SW480 (cell line): ENCODE measurements around the gene BLOC1S4.
"Not testable (repeated sequence)": the region's sequence is repeated elsewhere in the genome, so short reads cannot be mapped to it uniquely, and the experiment has no call there.

Source experiments
- DNase-seq: peaks from one replicate; pipeline ENCODE4 v3.0.0-alpha.2; 2016; ENCODE audit warnings: low spot score

BLOC1S4 gene, protein sequence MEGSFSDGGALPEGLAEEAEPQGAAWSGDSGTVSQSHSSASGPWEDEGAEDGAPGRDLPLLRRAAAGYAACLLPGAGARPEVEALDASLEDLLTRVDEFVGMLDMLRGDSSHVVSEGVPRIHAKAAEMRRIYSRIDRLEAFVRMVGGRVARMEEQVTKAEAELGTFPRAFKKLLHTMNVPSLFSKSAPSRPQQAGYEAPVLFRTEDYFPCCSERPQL

DNA sequence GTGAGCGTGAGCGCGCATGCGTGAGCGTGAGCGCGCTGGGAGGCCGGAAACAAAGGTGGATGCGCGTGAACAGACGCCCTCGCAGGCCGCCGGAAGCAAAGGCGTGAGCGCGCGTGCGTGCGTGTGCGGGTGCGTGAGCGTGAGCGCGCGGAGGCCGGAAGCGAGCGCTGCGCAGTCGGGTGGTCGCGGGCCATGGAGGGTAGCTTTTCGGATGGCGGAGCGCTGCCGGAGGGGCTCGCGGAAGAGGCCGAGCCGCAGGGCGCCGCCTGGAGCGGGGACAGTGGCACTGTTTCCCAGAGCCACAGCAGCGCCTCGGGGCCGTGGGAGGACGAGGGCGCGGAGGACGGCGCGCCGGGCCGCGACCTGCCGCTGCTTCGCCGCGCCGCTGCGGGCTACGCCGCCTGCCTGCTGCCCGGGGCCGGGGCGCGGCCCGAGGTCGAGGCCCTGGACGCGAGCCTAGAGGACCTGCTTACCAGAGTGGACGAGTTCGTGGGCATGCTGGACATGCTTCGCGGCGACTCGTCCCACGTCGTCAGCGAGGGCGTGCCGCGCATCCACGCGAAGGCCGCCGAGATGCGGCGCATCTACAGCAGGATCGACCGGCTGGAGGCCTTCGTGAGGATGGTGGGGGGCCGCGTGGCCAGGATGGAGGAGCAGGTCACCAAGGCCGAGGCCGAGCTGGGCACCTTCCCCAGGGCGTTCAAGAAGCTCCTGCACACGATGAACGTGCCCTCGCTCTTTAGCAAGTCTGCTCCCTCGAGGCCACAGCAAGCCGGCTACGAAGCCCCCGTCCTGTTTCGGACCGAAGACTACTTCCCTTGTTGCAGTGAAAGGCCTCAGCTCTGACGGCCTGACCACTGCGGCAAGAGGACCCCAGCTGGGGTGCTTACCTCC, at the start of gene BLOC1S4:
Gene BLOC1S4 (plus strand): TSS at position 157 of the 894 bp plus-strand sequence. CDS start 36 bp downstream, at position 193.
- DNase-seq = peak; percentile 74

DNA sequence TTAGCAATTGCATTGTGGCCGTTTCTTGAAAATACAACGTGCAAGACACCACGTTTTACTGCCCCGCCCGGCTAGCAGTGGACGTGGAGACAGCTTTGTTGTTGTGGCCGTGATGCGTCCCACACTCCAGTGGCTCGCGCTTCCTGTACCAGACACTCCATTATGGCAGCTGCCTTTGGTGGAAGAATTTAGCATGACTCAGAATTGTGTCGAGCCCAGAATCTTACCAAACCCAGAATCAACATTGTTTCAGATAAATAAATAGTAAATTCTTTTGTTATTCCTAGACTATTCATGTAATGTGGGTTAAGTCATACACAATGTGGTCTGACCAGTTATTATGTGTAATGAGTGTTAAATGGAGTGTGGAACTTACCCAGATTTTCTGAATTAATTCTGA, 47.6 kb upstream of the BLOC1S4 start:
- no peak for DNase-seq

DNA sequence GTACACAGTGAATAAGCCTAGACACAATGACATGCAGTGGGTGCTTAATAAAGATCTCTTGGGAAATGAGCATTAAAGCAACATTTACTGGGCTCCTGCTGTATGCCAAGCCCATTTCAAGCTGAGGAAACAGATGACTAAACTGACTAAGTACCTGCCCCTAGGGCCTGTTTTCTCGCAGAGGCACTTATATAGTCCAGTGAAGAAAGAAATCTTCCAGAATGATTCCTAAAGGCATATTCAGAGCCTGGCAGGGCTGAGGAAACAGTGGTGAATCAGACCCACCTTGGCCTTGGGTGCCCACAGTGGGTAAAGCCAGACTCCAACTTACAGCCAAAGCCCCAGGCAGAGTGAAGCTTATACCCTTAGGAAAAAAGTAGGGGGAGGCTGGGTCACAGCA, 44.3 kb upstream of the BLOC1S4 start:
- DNase-seq = no peak

DNA sequence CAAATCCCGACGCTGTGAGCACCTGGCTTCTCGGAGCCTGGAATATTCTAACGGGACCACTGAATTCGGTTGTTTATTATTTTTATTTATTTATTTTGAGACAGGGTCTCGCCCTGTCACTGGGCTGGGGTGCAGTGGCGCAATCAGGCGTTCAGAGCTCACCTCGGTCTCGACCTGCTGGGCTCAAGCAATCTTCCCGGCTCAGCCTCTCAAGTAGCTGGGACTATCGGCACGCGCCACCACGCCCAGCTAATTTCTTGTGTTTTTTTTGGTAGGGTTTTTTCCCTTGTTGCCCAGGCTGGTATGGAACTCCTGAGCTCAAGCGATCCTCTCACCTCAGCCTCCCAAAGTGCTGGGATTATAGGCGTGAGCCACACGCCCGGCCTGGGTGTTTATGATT, 43.8 kb upstream of the BLOC1S4 start:
- DNase-seq = no peak

DNA sequence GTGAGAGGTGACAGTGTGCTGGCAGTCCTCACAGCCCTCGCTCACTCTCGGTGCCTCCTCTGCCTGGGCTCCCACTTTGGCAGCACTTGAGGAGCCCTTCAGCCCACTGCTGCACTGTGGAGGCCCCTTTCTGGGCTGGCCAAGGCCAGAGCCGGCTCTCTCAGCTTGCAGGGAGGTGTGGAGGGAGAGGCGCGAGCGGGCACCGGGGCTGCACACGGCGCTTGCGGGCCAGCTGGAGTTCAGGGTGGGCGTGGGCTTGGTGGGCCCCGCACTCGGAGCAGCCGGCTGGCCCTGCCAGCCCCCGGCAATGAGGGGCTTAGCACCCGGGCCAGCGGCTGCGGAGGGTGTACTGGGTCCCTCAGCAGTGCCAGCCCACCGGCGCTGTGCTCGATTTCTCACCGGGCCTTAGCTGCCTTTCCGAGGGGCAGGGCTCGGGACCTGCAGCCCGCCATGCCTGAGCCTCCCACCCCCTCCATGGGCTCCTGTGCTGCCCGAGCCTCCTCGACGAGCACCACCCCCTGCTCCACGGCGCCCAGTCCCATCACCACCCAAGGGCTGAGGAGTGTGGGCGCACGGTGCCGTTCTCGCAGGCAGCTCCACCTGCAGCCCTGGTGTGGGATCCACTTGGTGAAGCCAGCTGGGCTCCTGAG, 43.3 kb upstream of the BLOC1S4 start:
- not testable (repeated sequence) for DNase-seq

DNA sequence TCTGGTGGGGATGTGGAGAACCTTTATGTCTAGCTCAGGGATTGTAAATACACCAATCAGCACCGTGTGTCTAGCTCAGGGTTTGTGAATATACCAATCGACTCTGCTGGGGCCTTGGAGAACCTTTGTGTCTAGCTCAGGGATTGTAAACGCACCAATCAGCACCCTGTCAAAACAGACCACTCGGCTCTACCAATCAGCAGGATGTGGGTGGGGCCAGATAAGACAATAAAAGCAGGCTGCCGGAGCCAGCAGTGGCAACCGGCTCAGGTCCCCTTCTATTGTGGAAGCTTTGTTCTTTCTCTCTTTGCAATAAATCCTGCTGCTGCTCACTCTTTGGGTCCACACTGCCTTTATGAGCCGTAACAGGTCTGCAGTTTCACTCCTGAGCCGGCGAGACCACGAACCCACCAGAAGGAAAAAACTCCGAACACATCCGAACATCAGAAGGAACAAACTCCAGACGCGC, 42.7 kb upstream of the BLOC1S4 start:
- DNase-seq = peak; percentile 50

DNA sequence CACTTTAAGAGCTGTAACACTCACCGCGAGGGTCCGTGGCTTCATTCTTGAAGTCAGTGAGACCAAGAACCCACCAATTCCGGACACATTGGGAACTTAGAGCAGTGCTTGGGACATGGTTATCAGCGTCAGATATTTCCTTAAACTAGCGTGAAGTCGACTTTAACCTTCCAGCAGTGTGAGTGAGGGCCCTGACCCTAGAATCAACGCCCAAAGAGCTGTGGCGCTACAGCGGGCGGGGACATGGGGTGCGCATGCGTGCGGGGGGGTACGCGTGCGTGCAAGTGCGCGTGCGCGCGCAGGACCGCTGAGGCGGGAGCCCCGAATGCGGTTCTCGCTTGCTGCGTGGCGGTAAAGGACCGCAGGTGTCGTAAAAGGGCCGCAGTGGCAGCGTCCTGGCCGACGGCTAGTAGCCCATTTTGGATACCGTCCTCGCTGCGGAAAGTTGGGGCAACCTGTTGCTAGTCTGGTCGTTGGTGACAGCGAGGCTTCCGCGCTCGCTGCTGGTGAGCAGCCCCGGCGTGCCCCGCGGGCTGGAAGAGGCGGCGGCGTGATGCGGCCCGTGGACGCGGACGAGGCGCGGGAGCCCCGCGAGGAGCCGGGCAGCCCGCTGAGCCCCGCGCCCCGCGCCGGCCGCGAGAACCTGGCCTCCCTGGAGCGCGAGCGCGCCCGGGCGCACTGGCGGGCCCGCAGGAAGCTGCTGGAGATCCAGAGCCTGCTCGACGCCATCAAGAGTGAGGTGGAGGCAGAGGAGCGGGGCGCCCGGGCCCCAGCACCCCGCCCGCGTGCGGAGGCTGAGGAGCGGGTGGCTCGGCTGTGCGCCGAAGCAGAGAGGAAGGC, 42.1 kb upstream of the BLOC1S4 start:
- peak; percentile 92 for DNase-seq

DNA sequence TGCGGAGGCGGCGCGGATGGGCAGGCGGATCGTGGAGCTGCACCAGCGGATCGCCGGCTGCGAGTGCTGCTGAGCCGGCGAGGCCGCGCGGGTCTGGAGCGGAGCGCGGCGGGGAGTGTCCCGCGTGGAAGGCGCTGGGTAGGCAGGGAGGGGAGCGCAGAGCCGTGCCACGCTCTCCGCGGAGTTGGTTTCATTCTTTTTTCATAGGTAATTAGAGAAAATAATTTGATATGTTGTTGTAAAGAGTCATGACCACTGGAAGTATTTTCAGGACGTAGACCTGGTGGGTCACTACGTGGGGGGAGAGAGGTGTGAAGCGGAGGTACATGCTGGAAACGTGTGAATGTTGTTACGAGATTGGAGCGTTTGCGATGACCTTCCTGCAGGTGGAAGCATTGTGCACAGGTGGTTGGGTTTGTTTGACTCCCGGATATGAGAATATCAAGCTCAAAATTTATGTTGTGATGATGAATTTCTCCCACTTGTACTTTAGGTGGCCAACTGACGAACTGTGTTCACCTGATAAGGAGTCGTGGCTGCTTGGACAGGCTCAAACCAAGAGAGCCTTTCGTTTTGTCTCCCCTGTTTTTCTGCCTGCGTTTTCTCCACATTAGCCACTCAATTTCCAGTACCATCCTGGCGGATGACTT, 41.3 kb upstream of the BLOC1S4 start:
- peak; percentile 73 for DNase-seq

DNA sequence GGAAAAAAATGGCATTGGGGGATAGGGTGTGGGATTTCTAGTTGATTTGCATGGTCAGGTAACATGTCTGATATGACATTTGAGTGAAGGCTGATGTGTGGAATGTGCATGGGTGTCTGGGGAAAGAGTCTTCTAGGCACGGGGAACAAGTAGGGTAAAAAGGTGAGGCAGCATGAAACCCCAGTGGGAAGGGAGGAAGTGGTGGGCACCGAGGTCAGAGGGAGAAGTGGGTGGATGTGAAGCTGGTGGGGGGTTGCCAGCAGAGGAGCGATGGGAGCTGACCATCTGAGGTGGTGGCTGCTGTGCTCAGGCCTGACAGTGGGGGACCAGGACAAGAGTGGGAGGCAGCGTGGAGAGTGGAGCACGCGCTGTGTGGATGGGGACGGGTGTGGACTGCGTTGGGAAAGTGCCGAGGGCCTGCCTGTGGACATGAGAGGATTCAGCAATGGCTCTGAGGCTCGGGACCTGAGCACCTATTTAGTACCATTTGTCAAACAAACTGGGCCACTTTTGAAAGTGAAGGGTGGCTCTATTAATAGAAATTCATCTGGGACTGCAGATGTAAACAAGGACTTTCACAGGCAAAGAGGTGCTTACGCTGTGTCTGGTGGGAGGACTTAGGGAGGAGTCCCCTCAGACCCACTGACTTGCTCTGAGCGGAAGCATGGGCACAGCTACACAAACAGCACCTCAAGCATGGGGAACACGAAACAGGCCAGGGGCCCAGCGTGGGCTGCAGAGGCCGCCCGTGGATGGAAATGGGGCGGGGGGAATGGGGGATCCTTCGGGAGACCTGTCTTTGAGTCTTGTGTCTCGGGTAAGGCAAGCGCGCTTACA, 39.0 kb upstream of the BLOC1S4 start:
- no peak for DNase-seq

DNA sequence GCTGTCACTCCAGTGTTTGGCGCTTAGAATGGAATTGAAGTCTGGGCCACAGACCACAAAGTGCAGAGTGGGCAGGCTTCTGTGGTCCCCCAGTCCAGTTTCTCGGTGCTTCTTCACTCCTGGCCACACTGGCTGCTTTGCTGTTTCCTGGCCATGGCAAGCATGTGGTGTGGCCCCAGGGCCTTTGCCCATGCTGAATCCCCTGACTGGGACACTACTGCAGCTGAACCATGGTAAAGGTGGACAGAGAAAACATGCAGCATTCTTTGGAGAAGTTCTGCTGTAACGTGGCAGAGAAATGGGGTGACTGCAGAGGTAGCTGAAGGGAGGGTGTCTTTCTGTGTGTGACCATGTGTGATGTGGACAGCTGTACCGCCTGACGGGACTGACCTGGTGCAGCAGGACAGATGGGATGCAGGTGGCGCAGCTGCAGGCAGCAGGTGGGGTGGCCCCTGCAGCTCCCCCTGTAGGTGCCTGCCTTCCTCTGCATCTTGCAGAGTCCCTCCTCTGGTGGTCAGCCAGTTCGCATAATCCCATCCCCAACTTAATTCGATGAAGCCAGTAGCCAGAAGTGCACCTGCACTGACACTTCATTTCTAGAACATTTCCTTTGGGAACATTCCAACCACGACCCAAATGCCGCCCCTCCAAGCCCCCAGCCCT, 35.5 kb upstream of the BLOC1S4 start:
- peak; percentile 12 for DNase-seq

DNA sequence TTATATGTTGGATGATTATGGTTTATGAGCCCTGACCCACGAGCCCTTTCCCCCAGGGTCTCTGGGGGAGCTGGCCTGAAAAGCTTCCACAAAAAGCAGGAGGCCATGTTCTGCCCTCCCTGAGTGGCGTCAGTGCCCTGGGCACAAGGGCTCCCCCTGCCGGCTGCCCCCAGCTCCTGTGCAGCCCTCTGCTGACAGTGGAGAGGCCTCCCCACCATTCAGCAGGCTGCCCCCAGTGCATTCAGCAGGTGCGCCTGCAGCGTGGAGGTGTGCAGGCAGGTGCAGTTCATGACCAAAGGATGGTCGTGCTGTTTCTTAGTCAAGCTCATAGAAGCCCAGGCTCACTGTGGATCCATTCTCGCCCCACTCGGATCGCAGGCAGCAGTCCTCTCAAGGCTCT, 34.8 kb upstream of the BLOC1S4 start:
- no peak for DNase-seq

DNA sequence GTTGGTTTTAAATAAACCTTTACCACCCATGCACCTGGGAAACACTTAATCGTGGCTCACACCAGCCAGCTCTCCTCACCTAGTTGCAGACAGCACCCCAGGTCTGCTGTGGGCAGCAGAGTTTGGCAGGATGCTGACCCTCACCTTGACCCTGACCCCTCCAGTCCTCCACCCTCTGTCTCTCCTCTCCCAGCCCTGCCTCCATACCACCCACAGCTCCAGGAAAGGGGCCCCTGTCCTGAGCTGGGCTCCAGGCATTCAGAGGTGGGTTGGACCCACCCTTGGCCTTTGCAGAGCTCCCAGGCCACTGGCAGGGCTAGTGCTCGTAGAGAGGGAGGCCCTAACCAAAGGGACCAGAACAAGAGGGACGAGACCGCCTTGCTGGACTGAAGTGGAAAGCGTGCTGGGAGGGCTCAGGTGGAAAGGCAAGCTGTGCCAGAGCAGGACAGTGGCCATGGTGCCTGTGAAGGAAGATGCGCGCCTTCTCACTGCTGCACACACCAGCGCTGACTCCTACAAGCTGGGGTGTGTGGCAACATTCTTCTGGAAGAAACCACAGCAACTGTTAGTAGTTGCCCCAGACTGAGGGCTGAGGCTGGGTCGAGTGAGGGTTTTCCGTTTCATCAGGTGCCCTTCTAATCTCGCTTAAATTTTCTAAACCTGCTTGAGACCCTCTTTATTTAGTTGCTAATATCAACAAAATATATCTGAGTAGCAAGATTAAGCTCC, 32.9 kb upstream of the BLOC1S4 start:
- no peak for DNase-seq

DNA sequence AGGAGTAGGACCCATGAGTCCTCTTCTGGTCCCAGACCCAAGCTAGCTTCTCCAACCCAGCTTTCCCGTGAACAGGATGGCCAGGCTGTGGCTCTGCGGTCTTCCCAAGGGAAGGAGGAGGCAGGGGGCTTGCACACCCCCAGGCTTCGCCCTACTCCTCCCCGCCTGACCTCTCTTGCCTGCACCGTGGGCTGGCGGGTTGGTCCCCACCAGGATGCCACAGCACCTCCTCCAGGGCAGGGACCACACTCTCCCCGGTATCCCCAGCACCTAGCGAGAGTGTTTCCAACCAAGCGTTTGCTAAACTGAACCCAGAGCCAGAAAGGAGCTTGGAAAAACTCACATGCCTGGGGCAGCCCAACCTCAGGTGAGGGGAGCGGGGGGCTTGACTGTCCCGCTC, 31.3 kb upstream of the BLOC1S4 start:
- DNase-seq = no peak

DNA sequence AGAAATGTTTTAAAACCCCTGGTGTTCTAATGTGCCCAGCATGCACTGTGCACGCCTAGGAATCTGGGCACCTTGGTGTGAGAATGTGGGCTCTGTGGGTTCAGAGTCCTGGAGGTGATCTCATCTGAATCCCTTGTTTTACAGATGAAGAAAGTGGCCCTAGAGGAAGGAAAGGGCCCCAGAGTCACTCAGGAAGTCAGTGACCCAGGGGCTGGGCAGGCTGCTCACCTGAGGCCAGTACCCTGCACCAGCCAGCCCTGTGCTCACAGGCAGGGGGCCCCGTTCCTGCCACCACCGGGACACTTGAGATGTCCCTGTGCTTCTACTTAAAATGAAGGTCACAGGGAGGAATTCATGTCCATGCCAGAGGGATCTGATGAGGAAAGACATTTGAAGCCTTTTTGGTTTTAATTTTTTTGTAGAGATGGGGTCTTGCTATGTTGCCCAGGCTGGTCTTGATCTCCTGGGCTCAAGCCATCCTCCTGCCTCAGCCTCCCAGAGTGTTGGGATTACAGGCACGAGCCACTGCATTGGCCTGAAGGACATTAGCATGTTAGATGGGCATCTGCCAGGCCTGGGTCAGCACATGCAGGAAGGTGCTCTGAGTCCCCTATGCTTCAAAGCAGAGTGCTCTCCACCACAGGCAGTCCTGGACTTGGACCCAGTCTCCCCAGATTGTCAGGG, 29.7 kb upstream of the BLOC1S4 start:
- no peak for DNase-seq

DNA sequence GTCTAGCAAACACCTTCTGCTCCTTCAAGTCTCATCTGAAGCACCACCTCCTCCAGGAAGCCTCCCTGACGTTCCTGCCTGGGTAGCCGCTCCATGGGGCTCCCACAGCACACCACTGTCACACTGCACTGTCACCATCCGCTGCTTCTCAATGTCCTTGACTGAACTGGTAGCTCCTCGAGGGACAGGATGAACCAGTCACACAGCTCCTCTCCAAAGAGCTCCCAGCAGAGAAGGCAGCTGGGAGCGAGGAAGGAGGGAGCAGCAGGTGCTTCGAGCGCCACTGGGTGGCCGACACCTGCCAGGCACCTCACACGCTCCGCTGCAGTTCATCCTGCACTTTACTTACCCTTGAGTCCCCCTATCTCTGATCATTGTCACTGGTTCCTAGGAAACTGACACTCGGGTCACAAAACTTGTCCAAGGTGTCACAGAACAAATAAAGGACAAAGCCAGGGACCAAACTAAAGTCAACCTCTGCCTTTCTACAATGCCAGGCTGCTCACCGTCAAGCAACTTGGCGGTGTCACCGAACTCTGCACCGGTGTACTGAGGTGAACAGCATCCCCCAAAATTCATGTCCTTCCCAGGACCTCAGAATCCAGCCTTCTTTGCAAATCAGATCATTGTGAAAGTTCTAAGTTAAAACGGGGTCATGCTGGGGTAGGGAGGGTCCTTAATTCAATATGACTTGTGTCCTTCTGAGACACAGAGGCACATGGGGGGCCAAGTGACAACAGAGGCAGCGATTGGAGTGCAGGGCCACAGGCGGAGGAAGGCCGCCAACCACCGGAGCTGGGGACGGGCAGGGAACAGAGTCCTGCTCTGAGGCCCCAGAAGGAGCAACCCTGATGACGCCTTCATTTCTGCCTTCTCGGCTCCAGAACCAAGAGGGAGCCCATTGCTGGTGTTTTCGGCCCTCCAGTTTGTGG, 27.8 kb upstream of the BLOC1S4 start:
- no peak for DNase-seq

DNA sequence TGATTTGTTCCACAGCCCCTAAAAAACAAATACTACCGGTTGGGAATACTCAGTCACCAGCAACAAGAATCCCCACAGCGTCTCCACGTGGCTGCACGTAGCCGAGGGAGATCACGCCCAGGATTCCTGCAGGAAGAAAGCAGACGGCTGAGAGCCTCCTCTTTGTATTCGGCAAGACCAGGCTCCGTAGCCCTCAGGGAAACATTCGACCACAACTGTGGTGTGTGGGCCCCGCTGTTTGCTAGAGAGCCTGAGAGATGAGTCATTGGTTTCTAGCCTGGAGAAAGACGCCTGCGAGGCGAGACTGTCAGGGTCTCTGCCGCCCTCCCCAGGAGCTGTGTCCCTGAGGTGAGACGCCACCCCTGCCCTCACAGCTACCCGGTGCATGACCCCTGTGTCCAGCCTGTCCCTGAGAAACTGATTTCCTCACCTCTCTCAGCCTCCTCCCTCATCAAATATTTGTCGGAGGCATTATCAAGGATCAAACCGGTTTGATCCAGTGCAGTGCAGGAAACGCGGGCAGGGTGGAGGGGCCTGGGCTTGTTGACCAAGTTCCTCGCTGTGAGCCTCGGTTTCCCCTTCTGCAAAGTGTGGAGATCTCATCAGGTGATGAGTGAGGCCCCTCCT, 27.0 kb upstream of the BLOC1S4 start:
- DNase-seq = peak; percentile 92

DNA sequence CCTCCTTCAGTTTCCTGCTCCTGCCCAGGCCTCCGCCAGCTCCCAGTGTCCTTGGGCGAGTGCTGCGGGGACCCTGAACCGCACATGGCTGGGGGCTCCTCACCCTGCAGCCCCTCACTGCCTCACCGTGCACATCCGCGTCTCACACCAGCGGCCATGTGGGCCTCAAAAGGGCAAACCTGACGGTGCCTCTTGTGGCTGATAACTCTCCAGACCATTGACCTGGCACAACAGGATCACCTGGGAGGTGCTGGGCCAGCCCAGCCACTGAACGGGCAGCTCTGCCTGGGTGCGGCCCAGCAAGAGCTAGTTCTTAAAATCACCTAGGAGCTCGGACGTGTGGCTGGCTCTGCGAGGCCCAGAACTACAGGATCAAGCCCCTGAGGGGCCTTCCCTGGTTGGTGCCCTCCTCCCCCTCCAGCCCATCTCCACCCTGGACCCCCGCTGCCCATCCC, 26.4 kb upstream of the BLOC1S4 start:
- peak; percentile 43 for DNase-seq
